HG03097 (cell line): ENCODE data around the gene IL10.

ENCODE experiments used
- ATAC-seq: cut with Tn5 transposase; IDR thresholded peaks from one replicate; pipeline ENCODE4 v1.9.1; 2021; ENCODE audit not compliant: unreplicated experiment, low FRiP score

The IL10 gene

DNA sequence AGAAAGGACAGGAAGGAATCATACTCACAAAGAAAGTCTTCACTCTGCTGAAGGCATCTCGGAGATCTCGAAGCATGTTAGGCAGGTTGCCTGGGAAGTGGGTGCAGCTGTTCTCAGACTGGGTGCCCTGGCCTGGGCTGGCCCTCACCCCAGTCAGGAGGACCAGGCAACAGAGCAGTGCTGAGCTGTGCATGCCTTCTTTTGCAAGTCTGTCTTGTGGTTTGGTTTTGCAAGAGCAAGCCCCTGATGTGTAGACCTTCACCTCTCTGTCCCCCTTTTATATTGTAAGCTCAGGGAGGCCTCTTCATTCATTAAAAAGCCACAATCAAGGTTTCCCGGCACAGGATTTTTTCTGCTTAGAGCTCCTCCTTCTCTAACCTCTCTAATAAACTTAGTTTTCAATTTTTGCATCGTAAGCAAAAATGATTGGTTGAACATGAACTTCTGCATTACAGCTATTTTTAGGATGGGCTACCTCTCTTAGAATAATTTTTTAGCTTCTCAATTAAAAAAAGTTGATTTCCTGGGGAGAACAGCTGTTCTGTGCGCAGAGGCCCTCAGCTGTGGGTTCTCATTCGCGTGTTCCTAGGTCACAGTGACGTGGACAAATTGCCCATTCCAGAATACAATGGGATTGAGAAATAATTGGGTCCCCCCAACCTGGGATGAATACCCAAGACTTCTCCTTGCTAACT is at the start of gene IL10:
TSS of gene IL10 (minus strand) at position 252 of the 695 bp plus-strand sequence. CDS start at position 193, 59 bp downstream.
- ATAC-seq: no peak

DNA sequence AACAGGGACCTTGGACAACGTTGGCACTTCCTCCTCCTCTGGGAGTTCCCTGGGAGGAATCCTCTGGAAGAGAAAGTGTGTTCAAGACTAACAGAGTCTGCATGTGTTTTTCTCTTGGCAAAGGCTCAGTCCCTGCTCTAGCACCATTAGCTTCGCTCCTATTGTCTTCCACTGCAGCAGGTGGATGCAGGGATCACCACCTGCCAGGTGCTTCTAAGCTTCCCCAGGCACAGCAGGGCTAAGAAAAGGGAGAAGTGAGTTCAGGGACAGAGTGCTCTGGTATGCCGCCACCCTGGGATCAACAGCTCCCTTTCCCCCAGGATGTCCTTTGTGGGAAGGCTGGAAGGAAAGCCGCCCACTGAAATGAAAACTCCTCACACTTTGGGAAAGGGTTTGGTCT is 49.2 kb upstream of the IL10 start:
- no peak for ATAC-seq

DNA sequence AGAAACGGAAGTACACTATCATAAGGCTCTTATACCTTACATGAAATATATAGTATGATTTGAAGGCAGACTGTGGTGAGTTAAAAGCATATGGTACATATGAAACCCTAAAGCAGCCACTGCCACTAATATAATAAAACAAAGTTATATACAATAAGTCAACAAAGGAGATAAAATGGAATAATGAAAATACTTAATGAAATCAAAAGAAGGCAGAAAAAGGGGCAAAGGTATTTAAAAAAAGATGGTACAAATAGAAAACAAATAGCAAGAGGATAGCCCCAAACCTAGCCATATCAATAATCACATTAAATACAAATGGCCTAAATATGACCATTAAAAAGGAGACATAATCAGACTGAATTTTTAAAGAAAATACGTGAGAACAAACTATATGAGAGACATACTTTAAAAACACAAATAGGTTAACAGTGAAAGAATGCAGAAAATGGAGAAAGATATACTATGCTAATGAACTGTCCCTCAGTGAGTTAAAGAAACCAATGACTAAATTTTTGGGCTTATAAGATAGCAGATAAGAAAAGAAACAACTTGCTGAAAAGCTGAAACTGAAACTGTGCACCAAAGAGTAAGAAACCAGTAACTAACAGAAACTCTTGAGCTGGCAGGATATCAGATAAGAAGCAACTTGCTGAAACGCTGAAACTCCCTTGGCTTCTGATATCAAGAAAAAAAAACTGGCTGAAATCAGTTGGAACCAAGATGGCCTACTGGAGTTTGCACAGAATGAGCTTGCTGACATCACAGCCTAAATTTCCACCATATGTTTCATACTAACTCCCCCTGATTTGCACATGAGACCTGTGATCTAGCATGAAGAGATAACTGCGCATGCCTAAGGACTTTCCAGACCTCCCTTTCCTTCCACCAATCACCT is 44.3 kb upstream of the IL10 start:
- ATAC-seq: peak; percentile 55

DNA sequence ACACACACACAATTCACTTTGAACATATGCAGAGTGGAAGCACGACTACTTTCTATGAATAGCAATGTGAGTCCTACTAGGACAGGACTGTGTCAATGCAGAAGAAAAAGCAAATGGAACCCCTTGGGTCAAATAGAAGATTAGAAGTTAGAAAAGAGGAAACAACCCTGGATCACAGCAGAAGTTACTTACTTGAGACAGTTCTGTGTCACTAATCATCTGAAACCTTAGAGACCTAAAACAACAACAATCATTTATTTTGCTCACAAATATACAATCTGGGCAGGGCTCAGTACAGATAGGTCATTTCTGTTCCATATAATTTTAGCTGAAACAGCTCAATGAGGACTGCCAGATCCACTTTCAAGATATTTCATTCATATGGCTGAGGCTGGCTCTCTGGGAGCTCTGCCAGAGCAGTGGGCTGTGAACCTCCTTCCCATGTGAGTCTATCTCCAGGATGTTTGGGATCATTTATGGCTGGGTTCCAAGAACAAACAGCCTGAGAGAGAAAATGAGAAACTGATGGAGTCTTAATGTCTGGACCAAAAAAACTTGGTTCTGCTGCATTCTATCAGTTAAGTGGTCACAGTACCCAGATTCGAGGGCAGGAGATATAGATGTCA is 42.5 kb upstream of the IL10 start:
- no peak for ATAC-seq

DNA sequence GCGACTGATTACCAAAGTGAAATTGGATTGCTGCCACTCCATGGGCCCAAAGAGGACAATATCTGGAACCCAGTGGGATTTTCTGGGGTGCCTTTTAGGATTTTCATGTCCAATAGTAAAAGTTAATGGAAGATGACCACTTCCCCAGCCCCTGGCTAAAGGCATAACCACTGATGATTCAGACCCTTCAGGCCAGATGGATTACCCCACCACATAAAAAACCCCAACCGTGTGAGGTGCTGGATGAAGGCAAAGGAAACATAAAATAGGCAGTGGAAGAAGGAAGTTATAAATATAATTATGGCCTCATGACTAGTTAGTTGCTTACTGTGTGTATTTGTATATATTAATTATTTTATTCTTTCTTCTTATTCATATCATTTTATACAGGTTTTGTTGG is 40.2 kb upstream of the IL10 start:
- ATAC-seq: no peak

DNA sequence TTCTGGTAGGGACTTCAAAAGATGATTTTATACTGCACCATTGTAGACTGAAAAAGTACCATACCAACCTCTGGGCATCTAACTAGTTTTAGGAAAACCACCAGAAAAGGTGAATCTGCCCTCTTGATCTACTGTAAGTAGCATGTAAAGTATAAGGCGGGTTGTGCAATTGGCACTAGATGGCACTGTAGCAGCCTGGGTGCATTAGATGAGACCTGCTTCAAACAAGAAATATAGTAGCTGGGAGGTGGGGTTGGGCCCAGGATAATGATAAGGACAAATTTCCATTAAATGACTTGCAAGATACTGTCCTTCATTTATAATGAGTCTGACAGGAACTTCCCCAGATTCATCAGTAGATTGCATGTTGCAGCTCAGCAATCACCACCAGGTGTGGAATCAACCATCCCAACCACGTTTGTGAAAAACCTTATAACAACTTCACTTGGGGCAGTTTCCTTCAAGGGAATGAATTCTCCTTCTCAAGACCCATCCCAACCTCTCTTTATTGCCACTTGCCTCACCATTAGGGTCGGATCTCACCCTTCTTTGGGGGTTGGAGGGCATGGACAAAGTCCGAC is 37.3 kb upstream of the IL10 start:
- no peak for ATAC-seq

DNA sequence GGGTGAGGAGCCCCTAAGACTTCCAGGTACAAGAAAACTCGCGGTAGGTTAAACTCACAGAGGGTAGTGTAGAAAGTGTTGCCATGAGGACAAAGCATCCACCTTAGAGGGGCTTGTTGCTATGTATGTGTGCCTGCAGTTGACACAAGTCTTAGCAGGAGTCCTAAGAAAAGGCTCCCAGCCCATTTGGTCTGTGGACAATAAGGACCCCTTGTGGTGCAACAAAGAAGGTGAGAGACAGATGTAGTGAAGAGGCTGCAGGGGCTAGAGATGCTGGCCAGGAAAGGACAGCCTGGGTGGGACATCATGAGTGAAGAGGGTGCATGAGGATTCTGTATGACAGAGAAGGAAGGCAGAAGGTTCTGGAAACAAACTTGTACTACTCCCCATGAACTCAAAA is 36.3 kb upstream of the IL10 start:
- ATAC-seq: no peak

DNA sequence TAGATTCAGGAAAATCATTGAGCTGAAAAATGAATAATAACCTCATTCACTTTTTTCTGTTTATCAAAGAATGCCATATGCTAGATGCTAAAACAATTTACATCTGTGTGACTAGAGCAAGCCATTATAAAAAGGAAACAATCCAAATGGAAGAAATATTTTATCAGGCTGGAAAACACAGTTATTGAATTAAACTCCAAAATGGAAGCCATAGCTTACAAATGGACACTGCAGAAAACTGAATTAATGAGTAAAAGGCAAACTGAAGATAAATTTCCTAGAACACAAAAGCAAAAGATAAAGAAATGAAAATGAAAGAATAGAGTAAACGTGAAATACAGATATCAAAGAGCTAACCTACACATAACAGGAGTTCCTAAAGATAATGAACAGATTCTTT is 33.1 kb upstream of the IL10 start:
- no peak for ATAC-seq

DNA sequence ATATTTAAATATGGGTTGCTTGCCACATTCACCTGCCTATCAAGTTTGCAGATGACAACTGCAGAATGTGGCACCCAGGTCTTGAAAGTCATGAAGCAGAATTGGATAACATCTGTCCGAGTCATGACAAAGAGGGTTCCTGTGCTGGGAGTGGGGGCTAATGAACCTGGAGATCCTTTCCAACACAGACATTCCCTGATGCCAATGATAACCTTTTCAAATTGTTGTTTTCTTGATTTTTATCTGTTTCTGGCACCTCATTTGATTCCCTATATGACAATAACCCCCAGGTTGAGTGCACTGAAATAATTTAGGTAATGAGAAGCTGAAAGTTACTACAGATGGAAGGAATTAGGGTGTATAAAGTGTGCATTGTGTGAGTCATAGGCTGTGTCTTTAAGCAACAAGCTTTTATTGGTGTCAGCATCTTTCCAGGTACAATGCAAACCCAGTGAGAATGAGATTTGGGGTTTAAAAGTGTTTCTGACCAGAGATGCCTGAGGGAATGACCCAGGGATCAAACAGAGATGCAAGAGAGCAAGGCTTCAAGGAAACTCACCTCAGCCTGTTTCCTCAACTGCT is 32.0 kb upstream of the IL10 start:
- ATAC-seq: no peak

DNA sequence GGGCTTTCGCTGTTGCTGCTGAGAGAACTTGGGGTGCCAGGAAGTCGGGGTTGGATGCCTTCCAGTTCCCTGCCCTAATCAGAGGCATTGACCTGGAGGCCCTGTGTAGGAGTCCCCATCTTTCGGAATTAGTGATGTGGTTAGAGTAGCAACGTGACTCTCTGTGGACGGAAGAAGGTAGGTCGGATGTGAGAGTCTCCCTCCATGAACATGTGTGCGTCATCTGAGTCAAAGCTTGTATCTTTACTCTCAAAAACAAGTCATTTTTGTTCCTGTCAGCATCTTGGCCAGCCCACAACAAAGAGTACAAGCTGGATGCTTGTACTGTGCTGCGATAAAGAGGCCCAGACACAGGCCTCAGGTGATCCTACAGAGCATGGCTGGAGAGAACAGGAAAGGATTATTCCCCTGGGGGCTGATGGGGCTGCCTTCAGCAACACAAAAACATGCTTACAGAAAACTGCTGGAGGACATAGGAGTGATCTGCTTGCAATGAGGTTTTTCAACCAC is 31.0 kb upstream of the IL10 start:
- peak; percentile 95 for ATAC-seq

DNA sequence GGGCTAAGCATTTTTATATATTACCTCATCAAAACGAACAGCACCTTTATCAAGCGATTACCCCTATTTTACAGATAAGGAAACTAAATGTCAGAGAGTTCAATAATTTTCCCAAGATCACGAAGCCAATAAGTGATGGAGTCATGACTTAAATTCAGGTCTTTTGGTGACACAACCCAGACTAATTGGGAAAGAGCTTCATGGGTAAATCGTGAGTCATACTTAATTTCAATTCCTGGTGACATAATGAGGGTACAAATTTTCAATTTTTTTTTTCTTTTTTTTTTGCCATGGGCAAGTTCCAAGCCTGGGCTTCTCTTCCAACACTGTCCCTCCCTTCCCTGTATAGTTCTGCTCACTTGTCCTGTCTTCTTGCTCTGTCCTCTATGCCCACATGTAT is 30.1 kb upstream of the IL10 start:
- no peak for ATAC-seq

DNA sequence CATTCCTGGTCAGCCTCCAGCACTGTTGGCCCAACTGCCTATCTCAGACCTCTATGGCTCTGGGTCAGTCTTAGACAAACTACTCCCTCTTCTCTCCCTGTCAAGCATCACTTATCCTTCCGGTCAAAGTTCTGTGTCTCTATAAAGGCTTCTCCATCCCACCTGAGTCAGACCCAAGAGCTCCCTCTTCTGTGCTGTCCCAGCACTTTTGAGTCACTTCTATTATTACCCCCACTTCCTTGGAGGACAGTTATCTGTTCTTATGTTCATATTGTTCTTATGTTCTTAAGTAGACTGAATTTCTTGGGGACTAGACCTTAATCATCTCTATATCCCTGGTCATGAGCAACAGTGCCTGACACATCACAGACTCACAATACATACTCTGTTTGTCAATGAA is 29.2 kb upstream of the IL10 start:
- no peak for ATAC-seq

DNA sequence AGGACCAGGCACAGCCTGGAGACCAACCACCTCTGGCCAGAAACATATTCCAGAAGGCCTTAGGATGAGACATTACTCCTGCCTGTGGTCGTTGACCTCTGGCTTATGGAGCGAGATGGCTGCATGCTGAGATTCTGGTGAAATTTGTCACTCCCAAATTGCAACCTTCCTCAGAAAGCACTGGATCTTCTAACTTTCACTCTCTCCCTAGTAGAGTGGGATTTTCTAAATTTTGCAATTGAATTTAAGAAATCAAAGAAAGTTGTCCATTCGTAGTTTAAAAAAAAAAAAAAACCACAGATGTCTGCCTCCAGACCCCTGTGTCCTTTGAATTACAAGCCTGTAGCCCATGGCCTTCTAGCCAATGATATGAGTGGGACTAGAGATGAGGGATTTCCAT is 28.6 kb upstream of the IL10 start:
- ATAC-seq: no peak

DNA sequence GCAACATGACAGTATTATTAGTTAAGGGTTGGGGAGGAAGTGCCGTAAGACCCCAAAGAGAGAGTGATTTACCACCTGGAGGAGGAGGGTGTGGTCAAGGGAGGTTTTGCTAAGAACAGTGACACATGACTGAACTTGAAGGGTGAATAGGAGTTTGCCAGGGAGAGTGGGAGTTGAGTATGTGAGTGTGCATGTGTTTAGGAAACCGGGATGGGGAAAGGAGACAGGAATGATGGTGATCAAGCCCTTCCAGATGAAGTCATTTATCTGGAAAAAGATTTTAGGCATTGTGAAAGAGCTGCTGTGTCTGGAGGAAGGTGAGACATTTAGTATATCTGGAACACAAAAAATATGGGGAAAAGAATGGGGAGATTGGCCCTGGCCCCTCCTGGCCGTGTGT is 28.1 kb upstream of the IL10 start:
- ATAC-seq: no peak

DNA sequence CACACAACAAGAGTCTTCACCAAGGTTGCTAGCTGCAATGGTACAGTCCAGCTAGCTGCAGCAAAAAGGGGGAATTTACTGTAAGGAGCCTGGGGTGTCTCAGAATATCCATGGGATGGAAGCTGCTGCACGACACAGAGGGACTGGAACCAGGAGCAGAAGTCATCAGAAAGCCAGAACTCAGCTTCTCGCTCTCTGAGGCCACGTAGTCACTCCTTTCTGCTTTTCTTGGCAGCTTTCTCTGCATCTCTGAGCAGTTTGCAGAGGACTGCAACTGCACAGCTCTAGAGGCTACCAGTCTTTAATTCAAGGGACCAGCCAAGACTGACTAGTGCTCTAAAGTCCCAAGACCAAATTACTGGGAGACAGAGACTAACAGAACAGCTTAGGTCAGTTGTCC is 27.0 kb upstream of the IL10 start:
- ATAC-seq: no peak

DNA sequence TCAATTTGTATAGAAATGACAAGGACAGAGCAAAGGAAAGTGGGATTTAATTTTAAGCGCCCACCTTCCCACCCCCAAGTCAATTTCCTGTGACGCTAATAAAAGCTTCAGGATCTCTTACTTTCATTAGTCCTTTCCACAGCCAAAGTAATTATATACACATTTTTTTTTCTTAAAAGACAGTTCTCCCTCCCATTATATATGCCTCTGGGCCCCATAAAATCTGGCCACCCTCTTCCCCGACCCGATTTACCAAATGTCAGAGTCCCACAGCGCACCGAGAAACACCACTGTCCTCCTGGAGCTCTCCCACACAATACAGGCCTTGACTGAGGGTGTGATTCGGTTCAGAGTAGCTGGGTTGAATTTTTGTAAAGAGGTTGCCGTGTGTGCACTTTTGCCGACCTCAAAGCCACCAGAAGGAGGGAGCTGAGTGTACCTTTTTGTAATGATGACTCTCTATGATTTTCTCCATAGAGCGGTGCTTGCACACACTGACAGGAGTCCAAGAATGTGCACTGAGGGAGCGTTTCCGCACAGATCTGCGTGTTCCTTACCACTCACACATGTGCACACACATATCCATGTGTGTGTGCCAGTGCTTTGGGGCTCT is 26.2 kb upstream of the IL10 start:
- no peak for ATAC-seq

DNA sequence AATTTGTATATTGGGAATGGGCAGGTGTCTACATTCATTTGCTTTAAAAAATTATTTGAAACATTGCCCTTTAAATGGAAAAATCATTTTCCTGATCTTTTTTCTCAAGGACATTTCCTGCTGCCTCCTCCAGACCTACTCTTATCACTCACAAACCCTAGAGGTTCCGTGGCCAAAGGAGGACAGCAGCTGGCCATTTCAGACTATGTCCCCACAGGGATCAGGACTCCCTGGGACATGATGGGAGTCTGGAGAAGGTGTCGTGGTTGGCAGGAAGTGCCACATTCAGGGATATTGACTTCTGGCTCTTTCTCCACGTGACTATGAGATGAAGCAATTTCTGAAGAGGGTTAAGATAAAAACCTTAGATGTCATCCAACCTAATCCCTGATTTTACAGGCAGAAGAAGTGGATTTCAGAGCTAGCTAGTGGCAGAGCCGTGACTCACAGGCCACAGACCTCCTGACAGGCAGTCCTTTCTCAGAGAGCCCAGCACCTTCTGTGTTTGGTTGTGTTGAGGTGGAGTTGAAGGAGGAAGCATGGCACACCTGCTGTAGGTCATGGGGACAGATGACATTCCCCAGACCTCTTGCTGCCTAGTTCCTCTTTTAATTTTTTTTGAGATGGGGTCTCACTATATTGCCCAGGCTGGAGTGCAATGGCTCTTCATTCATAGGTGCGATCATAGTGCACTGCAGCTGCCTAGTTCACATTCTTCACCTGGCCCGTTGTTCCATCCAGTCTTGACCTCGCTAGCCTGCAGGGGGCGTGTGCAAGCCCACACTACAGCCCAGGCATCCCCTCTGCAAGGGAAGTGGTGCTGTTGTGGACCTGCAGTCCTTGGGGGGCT is 25.5 kb upstream of the IL10 start:
- ATAC-seq: no peak

DNA sequence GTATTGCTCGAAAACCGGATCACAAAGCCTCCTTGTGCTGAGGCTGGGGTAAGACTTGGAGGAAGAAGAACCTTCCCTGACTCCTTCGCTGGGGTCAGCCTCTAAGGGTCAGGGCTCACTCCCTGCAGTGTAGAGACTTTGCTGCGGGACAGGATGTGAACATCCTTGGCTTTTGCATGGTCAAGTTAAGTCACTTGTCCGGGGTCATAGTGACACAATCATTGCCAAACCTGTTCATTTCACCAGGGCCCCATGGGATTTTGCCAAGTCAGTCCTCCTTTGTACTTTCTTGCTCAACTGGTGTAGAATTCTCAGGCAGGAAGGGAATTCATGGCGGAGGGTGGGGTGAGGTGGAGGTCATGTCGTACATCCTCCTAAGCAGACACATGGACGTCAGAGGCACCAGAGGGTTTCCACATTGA is 24.7 kb upstream of the IL10 start:
- no peak for ATAC-seq

DNA sequence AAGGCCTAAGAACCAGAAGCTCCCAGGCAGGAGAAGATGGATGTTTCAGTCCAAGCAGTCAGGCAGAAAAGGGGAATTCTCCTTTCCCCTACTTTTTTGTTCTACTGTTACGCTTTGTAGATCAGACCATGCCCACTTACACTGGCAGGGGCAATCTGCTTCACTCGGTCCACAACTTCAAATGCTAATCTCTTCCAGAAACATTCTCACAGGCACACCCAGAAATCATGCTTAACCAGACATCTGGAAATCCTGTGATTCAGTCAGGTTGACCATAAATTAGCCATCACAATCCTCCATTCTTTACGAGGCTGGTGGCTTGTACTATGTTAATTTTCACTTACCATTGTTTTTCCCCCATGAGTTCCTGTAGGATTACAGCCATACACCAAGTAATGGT is 23.8 kb upstream of the IL10 start:
- ATAC-seq: no peak
